ENCODE results near the gene TMEM184C.

The TMEM184C gene

DNA sequence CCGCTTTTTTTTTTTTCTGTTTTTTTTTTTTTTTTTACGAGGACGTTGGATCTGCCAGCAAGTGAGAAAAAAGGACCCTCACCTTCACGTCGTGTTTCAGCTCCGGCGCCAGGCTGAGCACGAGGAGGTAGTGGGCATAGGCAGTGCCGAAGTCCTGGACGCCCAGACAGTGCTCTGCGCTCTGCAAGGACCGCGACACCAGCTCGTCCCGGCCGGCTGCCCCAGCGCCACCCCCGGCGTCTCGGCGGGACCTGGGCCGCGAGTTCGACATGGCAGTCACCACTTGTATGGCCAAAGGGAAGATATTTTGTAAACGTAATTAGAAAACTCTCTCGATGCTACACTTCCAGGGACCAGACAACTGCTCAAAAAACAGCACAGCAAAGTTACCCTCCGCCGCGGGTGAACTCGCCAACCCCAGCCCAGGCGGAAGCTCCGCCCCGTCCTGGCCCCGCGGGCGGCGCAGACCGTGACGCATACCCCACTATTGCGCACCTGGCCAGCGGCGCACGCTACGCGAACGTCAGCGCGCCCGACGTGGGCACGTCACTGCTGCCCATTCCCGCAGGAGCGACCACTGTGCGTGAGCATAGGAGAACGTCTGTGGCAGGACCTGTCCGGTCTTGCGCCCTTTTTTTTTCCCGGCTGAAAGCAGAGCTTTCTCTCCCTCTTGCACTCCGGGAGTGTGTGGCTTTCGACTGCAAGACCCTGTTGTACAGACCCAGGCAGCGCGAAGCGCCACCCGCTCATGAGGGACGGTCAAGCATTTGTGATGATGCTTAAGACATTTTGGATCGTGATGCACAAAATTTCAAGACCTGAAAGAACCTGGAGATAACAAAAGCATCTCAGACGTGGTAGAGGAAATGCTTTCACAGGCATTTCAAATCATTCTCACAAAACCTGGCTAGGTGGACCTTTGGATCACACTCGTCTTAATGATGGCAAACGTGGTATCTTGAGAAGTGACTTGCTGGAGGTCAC is 66.8 kb downstream of the TMEM184C start, which contains the start of gene PRMT9:
Gene PRMT9 (minus strand): TSS at position 447 of the 984 bp plus-strand sequence. CDS start 176 bp downstream, at position 271.
- peaks cover 4 to 16% (median 10%) of the 10 kb centered on the region in 11 experiments; a peak in 21 of 22 replicates for H3K36me3 ChIP-seq
- peak within 1 kb of the TSS; percentile 67 to 94 (median 83) for H3K4me2 ChIP-seq
- peaks cover 0 to 21% (median 0%) of the 10 kb centered on the region in 11 experiments; a peak in 6 of 22 replicates for H4K20me1 ChIP-seq
- H3K9me3 ChIP-seq (replicated peaks in 1 of 11) = no peaks in the 10 kb centered on the region
- no peak for TF ChIP-seq Cebpa-rat (IDR thresholded peaks at IDR 0.05)
- no peaks in the 10 kb centered on the region for H3K27me3 ChIP-seq
- H3K9ac ChIP-seq = peak within 1 kb of the TSS; percentile 83 to 94 (median 88)
- peaks cover 13 to 20% (median 18%) of the 10 kb centered on the region in 10 experiments for H3K4me1 ChIP-seq
- peak within 1 kb of the TSS; percentile 58 to 91 (median 80) for H3K4me3 ChIP-seq
- H3K27ac ChIP-seq = peak within 1 kb of the TSS; percentile 69 to 93 (median 85)

DNA sequence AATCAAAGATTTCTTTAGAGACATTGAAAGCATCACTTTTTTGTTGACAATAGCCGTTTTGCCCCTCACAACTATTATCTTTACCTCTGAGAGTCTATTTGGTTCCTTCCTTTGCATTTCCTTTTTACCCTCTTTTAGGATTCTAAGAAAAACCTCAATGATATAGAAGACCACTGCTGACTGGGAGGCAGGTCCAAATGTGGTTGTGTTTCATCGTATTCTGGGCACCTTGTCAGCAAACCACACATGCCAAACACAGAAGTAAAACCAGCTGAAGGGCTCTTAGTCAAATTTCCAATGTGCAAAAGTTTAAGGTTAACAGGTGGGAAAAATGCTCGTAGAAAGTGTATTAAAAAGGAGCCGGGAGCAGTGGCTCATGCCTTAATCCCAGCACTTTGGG is 71.9 kb downstream of the TMEM184C start:
- Histone ChIP-seq H3K4me2 (no peak overlapping the region), H3K27me3 (no peaks in the 10 kb centered on the region), H4K20me1 (no peaks in the 10 kb centered on the region), H3K27ac (no peak overlapping the region), H3K9me3 (replicated peaks in 1 of 11) (no peaks in the 10 kb centered on the region), H3K36me3 (no peaks in the 10 kb centered on the region), H3K9ac (no peak overlapping the region), H3K4me1 (peaks cover 5 to 10% (median 7%) of the 10 kb centered on the region in 10 experiments; a peak in 19 of 20 replicates), H3K4me3 (no peak overlapping the region)
- TF ChIP-seq Cebpa-rat (IDR thresholded peaks at IDR 0.05) = no peak

DNA sequence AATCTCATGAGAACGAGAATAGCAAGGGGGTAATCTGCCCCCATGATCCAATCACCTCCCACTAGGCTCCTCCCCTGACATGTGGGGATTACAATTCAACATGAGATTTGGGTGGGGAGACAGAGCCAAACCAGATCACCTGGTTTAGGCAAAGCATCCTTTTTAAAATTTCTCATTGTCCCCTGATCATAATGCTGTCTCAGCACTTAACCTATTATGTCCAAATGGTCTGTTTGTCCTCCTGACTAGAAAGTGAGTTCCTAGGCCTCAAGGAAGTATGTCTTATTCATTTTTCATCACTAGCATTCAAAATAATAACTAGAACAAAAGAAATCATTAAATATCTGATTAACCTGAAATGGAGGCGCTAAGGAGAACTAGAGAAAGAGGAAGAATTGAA is 74.6 kb downstream of the TMEM184C start:
- Histone ChIP-seq H3K9ac (no peak overlapping the region), H3K9me3 (replicated peaks in 1 of 11) (no peaks in the 10 kb centered on the region), H3K27ac (no peak overlapping the region), H3K4me3 (no peak overlapping the region), H3K36me3 (no peaks in the 10 kb centered on the region), H3K4me2 (no peak overlapping the region), H3K4me1 (peaks cover 0 to 3% (median 0%) of the 10 kb centered on the region in 10 experiments; a peak in 1 of 20 replicates), H4K20me1 (no peaks in the 10 kb centered on the region), H3K27me3 (no peaks in the 10 kb centered on the region)
- TF ChIP-seq Cebpa-rat (IDR thresholded peaks at IDR 0.05) = no peak

DNA sequence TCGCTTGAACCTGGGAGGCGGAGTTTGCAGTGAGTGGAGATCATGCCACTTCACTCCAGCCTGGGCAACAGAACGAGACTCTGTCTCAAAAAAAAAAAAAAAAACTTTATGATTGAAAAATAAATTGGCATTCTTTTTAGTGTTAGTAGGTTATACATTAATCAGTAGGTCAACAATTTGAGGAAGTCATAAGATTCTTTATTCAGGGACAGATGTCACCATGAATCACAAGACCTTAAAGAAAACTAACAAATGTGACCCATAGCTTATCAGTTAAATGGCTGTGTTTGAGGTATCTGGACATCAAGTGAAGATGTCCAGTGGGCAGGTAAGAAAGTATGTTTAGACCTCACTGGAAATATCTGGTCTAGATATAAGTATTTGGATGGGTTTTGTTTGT is 76.0 kb downstream of the TMEM184C start:
- Histone ChIP-seq H4K20me1 (no peaks in the 10 kb centered on the region), H3K36me3 (no peaks in the 10 kb centered on the region), H3K4me3 (no peak overlapping the region), H3K9me3 (replicated peaks in 1 of 11) (no peaks in the 10 kb centered on the region), H3K27me3 (no peaks in the 10 kb centered on the region), H3K4me1 (peaks cover 0 to 3% (median 0%) of the 10 kb centered on the region in 10 experiments; a peak in 1 of 20 replicates), H3K27ac (no peak overlapping the region), H3K4me2 (no peak overlapping the region), H3K9ac (no peak overlapping the region)
- no peak for TF ChIP-seq Cebpa-rat (IDR thresholded peaks at IDR 0.05)

DNA sequence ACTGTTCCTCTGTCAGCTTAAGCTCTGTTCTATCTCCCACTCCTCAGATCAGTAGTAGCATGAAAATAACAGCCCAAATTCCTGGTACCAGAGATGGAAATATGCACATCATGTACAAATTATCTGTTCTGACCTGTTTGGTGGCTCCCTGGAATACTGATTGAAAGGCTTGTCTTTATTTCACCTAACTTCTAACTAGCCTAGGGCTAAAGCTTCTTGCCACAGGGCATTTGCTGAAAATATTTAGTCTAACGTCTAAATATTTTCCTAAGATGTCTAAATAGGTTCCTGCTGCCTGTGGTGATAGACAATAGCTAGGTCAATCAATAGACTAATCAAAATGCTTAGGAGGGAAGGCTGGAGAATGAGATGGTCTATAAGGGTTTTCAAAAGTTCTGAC is 79.7 kb downstream of the TMEM184C start:
- H3K9ac ChIP-seq = no peak overlapping the region
- no peaks in the 10 kb centered on the region for H3K27me3 ChIP-seq
- H3K36me3 ChIP-seq = no peaks in the 10 kb centered on the region
- H3K9me3 ChIP-seq (replicated peaks in 1 of 11) = peaks cover 0 to 11% (median 4%) of the 10 kb centered on the region in 11 experiments; a peak in 6 of 22 replicates
- no peak overlapping the region for H3K27ac ChIP-seq
- H3K4me3 ChIP-seq = no peak overlapping the region
- no peaks in the 10 kb centered on the region for H3K4me1 ChIP-seq
- H4K20me1 ChIP-seq = no peaks in the 10 kb centered on the region
- no peak overlapping the region for H3K4me2 ChIP-seq
- TF ChIP-seq Cebpa-rat (IDR thresholded peaks at IDR 0.05) = no peak

DNA sequence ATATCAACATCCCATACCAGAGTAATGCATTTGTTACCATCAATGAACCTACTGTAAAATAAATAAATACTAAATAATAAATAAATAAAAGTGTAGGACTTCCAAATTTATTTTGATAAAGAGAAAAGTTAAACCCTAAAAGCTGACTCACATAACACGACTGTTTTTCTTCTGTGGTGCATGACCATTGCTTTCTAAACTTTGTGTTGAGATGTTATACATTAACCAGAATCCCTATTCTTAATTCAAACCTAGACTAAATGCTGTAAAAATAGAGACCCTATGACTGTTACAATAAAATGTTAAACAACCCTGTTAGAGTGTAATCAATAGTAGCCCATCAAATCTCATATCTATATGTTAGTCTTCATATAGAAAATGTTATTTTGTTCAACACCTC is 87.6 kb downstream of the TMEM184C start:
- Histone ChIP-seq H3K36me3 (no peaks in the 10 kb centered on the region), H3K4me1 (no peaks in the 10 kb centered on the region), H3K9me3 (replicated peaks in 1 of 11) (peaks cover 0 to 5% (median 0%) of the 10 kb centered on the region in 11 experiments; a peak in 1 of 22 replicates), H3K4me3 (no peak overlapping the region), H3K9ac (no peak overlapping the region), H3K27ac (no peak overlapping the region), H3K27me3 (no peaks in the 10 kb centered on the region), H3K4me2 (no peak overlapping the region), H4K20me1 (no peaks in the 10 kb centered on the region)
- no peak for TF ChIP-seq Cebpa-rat (IDR thresholded peaks at IDR 0.05)

DNA sequence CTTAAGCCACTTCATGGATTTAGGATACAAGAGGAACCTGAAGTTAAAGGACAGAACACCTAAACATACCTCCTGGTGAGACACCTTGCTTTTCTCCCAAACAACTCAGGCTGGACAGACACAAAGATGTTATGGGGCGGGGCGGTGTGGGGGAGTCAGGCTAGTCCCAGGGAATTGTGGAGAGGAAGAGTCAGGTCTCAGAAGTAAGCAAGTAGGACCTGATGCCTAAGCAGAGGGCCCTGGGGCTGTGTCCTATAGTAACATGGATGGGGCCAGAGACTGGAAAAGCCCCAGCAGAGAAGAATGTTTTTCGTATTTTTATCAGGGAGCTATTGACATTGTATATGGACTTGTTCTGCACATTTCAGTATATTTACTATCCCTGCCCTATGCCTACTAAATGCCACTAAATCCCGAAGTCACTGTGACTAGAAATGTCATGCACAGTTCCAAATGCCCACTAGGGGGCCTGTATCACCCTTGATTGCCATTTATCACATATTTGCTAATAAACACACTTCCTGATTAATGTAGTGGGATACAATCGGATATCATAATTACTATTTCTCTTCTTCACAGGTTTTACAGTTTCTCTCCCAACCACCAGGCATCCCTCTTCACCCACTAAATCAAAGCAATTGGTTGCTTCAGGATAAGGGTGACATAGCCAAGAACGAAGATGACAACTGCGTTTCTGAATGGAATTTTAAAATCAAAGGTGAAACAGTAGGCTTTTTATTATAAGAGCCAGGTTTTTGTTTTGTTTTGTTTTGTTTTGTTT is 90.9 kb downstream of the TMEM184C start:
- Histone ChIP-seq H3K9me3 (replicated peaks in 1 of 11) (no peaks in the 10 kb centered on the region), H3K27me3 (no peaks in the 10 kb centered on the region), H3K36me3 (no peaks in the 10 kb centered on the region), H3K9ac (no peak overlapping the region), H3K27ac (no peak overlapping the region; a peak in 1 of 22 replicates), H4K20me1 (no peaks in the 10 kb centered on the region), H3K4me1 (no peaks in the 10 kb centered on the region), H3K4me3 (no peak overlapping the region), H3K4me2 (no peak overlapping the region)
- TF ChIP-seq Cebpa-rat (IDR thresholded peaks at IDR 0.05) = no peak

DNA sequence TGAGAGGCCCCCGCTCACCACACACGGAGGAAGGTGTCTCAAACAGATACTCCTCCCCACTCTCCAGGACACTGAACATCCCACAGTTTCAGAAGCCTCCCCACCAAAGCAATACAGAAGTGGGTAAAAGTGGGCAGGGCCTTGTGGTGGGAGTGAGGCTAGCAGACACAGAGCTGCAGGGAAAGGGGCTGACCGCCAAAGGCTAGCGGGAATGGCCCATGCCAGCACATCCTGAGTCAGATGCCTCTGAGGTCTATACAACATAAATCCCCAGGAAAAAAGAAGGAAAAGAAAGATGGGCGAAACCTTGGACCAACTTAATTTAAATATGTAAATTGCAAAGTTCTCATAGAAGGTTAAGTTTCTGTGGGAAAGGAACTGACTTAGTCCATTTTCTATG is 92.8 kb downstream of the TMEM184C start:
- Histone ChIP-seq H4K20me1 (no peaks in the 10 kb centered on the region), H3K4me3 (no peak overlapping the region), H3K27ac (no peak overlapping the region), H3K27me3 (no peaks in the 10 kb centered on the region), H3K9me3 (replicated peaks in 1 of 11) (no peaks in the 10 kb centered on the region), H3K4me2 (no peak overlapping the region), H3K4me1 (no peaks in the 10 kb centered on the region), H3K36me3 (no peaks in the 10 kb centered on the region), H3K9ac (no peak overlapping the region)
- no peak for TF ChIP-seq Cebpa-rat (IDR thresholded peaks at IDR 0.05)
